OCI-M2 (cell line): ENCODE measurements around the gene GMPPB.

Experiments used
- DNase-seq: peaks from one replicate; lab custom pipeline; 2025; ENCODE audit not compliant: unreplicated experiment; lab: John Stamatoyannopoulos, UW

Gene GMPPB

GRCh38 chr3:49729966-49730609 lies 6.3 kb upstream of the GMPPB start:
- DNase-seq = no peak

DNA sequence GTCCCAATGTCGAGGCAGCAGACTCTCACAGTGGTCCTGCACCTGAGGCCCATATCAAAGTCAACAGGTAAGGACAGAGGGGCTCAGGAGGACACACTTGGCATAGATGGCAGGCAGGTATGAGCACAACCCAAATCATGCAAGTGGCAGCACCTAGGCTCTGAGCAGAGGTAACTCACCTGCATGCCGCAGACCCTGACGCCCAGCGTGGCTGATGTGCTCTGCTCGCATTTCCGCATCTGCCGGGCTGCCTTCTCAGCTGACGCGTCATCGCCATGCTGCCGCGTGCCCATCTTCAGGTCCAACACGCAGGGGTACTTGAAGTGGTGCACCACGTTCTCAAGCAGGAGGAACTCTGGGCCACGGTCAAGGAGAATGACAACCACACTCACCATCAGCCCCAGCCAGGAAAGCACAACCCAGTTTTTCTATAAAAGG lies 4.2 kb upstream of the GMPPB start:
- no peak for DNase-seq

- DNase-seq = no peak
These were observed 3.6 kb upstream of the GMPPB start for GRCh38 chr3:49727154-49727923.

GRCh38 chr3:49725906-49726681 lies 2.3 kb upstream of the GMPPB start:
- no peak for DNase-seq

DNA sequence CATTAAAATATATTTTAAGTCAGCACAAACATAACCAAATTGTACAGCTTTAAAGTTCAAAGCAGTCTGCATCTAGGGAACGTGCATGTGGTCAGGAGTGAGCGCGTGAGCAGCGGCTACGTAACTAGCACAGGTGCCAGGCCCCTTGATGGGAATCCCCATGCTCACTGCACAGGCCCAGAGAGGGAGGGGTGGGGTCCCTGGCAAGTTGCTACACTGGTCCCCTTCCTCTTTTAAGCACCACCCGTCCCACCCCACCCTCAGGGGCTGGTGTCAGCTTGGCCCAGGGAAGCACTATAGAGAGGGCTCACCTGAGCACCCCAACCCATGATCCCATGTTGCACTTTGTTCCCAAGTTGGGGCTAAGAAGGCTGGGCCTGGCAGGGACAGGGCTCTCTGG lies 835 bp upstream of the GMPPB start:
- DNase-seq = no peak

GRCh38 chr3:49723296-49723627 lies 489 bp downstream of the GMPPB start:
- DNase-seq = no peak

- no peak for DNase-seq
These were observed 855 bp downstream of the GMPPB start for GRCh38 chr3:49722896-49723295.

- no peak for DNase-seq
These were observed 1.6 kb downstream of the GMPPB start for GRCh38 chr3:49721896-49722781.

- DNase-seq = no peak
These were observed 2.2 kb downstream of the GMPPB start for GRCh38 chr3:49721596-49721895.

GRCh38 chr3:49720855-49721595 lies 2.7 kb downstream of the GMPPB start:
- no peak for DNase-seq

- no peak for DNase-seq
These were observed 4.4 kb downstream of the GMPPB start, which contains the start of gene AMIGO3 for GRCh38 chr3:49719214-49719884. AMIGO3 (minus strand) TSS chr3:49719684; CDS start chr3:49719465, 219 bp downstream.

DNA sequence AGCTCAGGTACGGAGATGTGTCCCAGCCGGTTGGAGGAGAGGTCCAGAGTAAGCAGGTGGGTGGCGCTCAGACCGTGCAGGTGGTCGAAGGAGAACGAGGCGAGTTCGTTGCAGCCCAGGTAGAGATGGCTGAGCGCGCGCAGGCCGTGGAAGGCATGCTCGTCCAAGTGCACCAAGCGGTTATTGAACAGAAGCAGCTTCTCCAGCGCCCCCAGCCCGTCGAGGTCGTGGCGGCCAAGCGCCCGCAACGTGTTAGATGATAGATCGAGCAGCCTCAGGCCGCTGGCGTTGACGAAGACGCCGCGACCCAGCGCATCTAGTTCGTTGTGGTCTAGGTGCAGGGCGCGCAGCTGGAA lies 4.9 kb downstream of the GMPPB start:
- DNase-seq = no peak

GRCh38 chr3:49717959-49718857 lies 5.5 kb downstream of the GMPPB start:
- no peak for DNase-seq

- DNase-seq = no peak
These were observed 6.4 kb downstream of the GMPPB start for GRCh38 chr3:49717211-49717958.

DNA sequence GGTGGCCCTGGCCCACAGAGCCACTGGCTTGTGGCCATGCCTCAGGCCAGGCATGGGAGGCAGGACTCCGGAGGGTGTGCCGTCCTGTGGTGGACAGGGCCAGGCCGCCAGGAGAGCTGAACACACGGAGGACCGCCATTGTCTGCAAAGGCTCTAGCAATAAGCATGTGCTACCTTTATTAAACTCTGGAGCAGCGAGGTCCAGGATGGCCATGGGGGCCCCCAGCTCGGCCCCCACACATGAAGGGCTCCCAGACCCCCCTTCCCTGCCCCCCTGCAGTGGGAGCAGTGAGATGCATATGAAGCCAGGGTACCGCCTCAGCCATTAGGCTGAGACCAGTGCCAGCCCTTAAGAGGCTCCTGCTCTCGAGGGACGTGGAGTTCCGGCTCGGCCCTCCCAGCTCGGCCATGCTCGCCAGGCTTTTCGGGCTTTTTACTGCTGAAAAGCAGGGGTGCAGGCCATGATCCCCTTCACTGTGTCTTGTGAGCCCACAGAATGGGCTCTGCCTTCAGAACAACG lies 7.0 kb downstream of the GMPPB start:
- DNase-seq = no peak

- DNase-seq = no peak
These were observed 7.6 kb downstream of the GMPPB start for GRCh38 chr3:49716169-49716568.

GRCh38 chr3:49715611-49716121 lies 8.1 kb downstream of the GMPPB start:
- DNase-seq = no peak
